ENCODE measurements around the gene ASXL2. TPM values are rescaled to one million over a fixed set of nuclear protein-coding genes. Genes with fewer than 3 reads are reported as not detected.
"Not testable (repeated sequence)": the region's sequence is repeated elsewhere in the genome, so short reads cannot be mapped to it uniquely, and the experiment has no call there.

Gene ASXL2
- total RNA-seq, 2 donors from 2014 or later: 21.7 to 22.2 TPM

DNA sequence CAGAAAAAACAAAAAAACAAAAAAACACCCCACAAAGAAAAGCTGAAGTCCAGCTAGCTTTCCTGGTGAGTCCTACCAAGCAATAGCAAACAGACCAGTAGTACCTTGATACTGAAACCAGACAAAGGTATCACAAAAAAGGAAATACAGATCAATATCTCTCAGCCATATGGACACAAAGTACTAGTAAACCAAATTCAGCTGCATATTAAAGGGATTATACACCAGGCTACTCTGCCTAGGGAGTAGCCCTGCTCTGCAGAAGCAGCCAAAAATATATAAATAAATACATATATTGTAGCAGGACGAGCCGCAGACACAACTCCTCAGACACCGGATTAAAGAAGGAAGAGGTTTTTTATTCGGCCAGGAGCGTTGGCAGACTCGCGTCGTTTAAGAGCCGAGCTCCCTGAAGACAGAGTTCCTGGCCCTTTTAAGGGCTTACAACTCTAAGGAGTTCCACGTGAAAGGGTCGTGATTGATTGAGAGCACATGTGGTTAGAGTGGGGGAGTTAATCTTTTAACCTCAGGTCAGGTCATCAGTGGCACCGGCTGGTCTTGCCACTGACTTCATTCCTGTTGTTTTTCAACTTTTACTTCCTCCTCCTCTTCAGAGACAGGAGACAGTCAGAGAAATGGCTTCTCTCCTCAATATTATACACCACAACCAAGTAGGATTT is 166.5 kb downstream of the ASXL2 start:
- no peak for DNase-seq
- intact Hi-C loops (cut with DNase I): no loop called here
- no peak for ATAC-seq

DNA sequence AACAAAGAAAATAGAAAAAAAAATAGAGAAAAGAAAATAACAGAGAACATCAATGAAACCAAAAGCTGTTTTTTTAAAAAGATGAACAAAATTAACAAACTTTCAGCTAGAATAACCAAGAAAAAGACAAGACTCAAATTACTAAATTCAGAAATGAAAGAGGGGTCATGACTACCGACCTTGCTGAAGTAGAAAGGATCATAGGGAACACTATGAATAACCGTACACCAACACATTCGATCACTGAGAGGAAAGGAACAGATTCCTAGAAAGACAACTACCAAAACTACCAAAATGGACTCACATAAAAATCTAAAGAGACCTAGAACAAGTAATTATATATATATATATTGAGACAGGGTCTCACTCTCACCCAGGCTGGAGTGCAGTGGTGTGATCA is 167.5 kb downstream of the ASXL2 start:
- DNase-seq (no peak), ATAC-seq (no peak)
- intact Hi-C loops (cut with DNase I): no loop called here

DNA sequence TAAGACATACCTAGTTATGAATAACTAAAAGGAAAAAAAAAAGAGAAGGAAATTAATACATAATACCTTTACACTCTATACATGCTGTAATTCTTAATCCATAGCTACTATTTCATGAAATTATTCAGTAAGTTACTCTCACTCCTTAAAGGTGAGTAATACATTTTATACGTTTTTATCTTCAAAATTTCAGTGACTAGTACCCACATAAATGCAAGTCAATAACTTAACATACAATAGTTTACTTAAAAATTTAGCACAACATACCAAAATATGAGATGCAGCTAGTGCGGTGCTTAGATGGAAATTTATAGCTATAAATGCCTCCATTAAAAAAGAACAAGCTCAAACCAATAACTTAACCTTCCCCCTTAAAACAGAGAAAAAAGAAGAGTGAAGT is 168.9 kb downstream of the ASXL2 start:
- ATAC-seq (no peak), DNase-seq (no peak)
- intact Hi-C loops (cut with DNase I): no loop called here

DNA sequence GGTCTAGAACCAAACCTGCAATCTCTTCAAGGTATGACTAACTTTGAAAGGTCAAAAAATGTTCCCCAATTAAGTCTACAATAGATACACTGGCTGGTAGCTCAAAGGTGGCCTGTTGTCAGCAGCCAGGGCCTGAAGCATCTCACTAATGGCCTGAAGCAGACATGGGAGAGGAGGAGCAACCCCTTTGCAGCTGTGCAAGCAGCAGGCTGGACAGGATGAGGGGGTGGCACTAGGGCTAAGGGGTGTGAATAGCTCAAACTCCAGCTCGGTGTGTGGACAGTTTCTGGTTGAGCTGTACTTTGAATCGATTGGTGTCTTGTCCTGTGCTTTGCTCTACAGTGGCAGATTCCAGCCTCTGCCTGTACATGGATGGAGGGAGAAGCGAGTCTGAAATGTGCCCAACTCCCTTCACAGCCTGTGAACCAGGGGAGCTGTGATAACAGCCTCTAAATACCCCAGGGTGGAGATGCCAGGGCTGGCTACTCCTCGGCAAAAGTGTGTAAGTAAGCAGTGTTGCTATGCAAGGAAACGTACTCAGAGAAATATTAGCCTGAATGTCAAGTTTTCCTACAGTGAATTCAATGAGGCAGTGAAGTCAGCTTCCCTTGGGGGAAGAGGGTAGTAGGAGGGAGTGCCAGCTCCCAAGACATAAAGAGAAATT is 170.2 kb downstream of the ASXL2 start:
- no peak for ATAC-seq
- intact Hi-C loops (cut with DNase I): no loop called here
- no peak for DNase-seq

DNA sequence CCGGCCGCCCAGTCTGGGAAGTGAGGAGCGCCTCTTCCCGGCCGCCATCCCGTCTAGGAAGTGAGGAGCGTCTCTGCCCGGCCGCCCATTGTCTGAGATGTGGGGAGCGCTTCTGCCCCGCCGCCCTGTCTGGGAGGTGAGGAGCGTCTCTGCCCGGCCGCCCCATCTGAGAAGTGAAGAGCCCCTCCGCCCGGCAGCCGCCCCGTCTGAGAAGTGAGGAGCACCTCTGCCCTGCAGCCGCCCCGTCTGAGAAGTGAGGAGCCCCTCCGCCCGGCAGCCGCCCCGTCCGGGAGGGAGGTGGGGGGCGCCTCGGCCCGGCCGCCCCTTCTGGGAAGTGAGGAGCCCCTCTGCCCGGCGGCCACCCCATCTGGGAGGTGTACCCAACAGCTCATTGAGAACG is 172.7 kb downstream of the ASXL2 start:
- DNase-seq; intact Hi-C loops (cut with DNase I); ATAC-seq: not testable (repeated sequence)

DNA sequence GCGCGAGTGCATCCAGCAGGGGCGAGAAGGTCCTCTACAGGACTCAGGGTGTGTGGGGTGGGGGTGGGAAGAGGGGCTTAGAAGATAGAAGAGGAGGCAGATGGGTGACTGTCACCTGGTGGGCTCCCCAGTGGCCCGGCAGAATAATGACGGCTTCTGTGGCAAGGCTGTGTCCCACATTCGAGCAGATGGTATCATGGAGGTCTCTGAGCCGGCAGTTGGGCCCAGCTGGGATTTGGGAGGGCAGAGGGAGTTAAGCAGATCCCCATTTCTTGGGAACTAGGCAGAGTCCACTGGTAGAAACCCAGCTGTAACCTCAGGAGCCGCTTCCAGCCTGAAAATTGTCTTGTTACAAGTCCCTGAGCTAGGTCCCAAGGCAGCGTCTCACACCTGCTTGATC is 176.5 kb downstream of the ASXL2 start:
- intact Hi-C loops (cut with DNase I): no loop called here
- DNase-seq: no peak
- no peak for ATAC-seq

DNA sequence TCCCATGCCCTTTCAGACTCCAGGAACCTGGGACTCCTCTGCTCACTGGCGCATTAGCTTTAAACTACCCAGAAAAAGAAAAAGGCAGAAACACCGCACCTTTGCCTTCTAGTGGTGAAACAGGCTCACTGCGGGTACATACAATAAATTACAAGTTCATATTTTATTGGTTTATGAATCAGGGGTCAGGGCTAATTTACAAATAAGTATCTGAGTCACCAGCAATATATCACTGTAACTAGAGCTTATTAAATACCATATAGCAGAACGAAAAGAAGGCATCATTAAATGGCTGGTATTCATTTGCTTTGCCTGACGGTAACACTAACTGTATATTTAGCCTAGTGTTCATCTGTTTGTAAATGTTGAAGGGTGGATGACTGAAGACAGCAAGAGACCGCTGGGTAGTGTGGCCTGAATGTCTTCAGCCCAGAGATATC is 178.0 kb downstream of the ASXL2 start:
- intact Hi-C loops (cut with DNase I): no loop called here
- ATAC-seq (peak in 1 of 2 donors; percentile 46), DNase-seq (no peak)

DNA sequence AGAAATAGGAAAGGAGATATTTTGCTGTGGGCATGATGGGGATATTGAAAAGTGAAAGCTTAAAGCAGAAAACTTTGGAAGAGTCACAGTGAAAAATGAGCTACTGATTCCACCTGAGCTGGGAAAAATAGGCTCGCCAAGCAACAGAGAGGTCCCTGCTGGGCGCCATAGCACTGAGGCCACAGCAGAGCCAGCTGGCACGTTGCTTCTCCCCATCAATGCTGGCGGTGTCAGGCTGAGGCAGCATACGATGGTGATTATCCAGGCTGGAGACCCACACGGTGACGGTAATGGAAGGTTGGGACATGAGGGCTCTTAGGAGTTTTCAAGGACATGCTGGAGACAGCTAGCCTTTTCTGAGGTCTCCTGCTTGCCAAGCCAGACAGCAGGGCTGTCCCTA is 179.1 kb downstream of the ASXL2 start:
- ATAC-seq (no peak), DNase-seq (no peak)
- intact Hi-C loops (cut with DNase I): no loop called here

DNA sequence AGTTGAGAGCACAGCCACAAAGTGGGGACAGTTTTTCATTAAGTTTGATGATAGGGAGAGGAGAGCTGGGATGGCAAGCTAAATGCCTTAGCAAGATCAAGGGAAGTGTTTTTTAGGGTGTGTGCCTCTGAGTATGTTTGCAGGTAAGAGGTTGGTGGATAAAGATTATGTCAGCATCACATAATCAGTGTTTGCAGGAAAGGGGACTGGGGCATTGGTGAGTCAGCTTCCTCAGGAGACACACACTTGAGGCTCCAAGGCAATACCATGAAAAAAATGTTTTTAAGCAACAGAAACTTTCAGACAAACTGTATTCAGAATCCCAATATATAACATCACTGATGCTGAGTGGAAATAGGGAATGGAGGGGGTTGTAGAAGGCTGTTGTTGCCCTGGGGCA is 179.5 kb downstream of the ASXL2 start:
- no peak for ATAC-seq
- DNase-seq: no peak
- intact Hi-C loops (cut with DNase I): no loop called here

DNA sequence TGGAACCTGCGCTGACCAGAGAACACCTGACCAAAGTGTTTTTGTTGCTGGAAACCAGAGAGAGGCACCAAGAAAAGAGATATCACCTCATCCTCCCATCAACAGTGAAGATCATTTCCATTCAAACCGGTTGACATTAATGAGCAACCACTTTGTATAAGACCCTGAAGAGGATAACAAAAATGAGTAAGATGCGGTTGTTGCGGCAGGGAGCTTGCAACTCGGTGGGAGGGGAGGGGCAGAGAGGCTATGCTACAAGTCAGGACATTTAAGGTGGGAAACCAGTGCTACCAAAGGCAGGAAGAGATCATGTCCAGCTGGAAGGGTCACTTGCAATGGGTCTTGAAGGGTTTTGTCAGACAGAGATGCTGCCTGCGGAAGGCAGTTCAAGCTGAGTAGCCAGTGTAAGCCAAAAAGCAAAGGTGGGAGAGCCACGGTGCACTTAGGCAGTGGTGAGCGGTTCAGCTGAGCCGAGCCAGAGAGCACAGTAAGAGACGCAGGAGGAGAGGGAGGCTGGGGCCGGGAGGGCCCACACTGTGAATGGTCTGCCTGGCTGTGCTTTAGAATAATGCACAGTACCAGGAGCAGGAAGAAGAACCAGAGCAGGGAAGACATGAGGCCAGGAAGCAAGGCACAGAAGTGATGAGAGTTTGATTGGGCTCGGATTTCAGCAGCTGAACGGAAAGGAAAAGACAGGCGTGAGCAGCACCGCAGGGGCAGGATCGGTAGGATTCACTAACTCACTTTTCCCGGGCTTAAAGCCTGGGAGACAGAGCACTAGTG is 180.5 kb downstream of the ASXL2 start:
- DNase-seq (no peak), ATAC-seq (peak in 1 of 2 donors; percentile 39)
- intact Hi-C loops (cut with DNase I): no loop called here

DNA sequence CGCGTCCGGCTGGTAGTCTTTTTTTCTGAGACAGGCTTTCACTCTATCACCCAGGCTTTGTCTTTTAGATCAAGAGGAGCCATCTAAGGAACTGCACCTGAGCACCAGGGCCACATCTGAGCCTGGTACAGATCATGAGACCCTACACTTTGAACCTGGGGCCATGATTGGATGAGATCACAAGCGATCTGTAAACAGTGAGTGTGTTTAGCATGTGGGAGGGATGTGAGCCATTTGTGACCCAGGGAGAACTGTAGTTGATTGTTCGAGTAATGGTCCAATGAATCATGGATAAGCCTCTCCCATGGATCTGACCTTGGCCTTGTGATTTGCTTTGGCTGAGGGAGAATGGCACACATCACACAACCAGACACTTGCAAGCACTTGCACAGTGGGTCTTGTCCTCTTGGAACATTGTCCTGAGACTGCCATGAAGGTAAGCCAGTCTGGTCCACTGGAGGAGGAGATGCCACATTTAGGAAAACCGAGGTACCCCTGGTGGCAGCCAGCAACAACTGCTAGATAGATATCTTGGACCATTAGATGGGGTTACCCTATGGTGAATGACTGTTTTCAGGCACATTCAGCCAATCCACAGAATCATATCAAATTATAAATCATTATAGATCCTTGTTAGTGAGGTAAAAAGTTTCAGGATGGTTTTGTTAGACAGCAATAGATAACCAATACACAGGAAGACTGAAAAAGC is 185.4 kb downstream of the ASXL2 start:
- DNase-seq: no peak
- intact Hi-C loops (cut with DNase I): no loop called here
- ATAC-seq: no peak

DNA sequence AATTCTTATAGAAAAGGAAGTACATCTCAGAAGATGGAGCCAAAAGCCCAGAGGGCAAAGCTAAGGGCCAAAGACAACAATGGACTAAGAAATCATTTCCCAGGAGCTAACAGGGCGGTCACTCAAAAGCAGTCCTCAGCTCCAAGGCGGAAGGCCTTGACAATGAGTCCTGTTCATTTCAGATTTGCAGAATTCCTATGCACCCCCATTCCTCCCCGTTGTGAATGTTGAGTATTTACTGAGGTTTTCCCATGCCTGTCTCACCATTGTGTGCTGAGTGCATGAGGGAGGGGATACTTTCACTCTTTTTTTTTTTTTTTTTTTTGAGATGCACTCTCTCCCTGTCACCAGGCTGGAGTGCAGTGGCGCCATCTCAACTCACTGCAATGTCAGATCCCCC is 186.1 kb downstream of the ASXL2 start:
- ATAC-seq (peak in 1 of 2 donors; percentile 17), DNase-seq (no peak)
- intact Hi-C loops (cut with DNase I): no loop called here

DNA sequence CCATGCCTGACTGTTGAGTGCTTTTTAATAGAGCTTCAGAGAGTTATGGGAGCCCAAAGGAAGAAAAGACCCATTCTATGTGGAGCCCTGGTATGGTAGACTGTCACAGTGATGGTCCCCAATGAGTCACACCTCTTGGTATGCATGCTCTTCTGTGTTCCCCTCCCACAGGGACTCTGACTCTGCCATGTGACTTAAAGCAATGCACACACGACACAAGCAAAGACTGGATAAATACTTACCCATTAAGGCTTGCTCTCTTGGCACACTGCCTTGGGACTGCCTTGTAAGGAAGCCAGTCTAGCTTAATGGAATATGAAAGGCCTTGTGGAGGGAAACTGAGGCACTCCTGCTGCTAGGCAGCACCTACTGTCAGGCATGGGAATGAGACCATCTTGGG is 188.2 kb downstream of the ASXL2 start:
- ATAC-seq (no peak), DNase-seq (no peak)
- intact Hi-C loops (cut with DNase I): no loop called here

DNA sequence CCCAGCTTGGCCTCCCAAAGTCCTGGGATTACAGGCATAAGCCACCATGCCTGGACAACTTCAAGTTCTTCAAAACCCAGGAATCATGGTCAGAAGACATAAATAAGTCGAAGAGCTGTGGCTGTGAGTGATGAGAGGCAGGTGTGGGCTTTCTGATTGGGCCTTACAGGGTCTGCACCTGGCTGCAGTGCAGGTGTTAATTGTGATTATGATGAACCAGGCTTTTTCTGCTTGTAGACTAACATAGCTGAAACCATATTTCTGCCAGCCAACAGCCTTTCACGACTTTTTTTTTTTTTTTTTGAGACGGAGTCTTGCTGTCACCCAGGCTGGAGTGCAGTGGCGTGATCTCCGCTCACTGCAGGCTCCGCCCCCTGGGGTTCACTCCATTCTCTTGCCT is 190.1 kb downstream of the ASXL2 start:
- intact Hi-C loops (cut with DNase I): no loop called here
- no peak for ATAC-seq
- DNase-seq: no peak

DNA sequence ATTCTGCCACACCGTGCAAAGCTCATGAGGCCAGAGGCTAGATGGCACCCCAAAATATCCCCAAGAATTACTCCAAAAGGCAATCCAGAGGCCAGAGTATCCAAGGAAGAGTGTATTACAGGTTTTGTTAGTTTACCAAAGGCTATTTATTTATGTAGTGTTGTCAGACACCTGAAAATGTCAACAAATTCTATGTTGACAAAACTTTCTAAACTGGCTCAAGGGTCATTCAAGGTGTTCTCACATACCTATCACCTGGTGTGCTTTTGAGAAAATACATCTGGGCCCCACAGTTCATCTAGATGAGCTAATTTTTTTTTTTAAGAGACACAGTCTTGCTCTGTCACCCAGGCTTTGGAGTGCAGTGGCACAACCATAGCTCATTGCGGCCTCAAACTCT is 192.5 kb downstream of the ASXL2 start:
- ATAC-seq (no peak), DNase-seq (no peak)
- intact Hi-C loops (cut with DNase I): no loop called here

DNA sequence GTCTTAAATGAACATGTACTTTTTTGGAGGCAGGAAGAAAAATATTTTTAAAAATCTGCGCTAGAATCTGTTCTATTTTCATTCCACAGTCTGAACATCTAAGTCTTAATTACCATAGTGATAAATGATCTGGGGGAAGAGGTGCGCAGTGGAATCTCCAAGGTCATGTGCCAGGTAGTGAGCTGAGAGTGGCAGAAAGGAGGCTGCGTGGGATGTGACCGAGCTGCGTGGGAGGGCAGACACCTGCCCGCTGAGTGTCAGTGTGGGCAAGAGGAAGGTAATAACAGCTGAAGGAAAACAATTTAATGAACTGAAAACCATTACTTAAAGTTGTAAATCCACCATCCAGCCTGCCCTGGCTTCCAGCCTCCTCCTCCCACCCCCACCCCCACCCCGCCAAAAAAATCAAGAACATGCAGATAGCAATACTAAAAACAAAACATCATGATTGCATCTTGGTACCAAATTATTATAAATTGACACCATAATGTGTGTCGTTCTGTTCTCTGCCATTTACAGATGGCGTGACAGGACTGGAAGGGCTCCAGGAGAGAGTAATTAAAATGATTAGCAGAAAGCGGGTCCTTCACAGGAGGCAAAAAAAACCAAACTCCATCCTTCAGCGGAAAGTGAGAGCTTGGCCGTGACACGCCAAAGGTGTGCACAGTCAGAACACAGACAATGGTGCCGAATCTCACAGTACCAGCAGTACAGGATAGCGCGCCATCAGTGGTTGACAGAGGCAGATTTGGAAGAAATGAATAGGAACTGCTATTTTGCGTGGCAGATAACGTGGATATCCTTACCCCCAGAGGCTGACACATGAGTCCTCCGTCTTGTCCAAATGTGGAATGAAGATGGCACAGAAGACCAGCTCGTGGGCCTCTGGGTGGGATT is 193.5 kb downstream of the ASXL2 start:
- intact Hi-C loops (cut with DNase I): no loop called here
- ATAC-seq: no peak

More for the DNA sequence above, 193.5 kb downstream of the ASXL2 start:
- DNase-seq: no peak

Data from left cardiac atrium (tissue), 4 donors.